Measurements from ENCODE around the gene CRYBB2.
"Not testable (repeated sequence)": the region's sequence is repeated elsewhere in the genome, so short reads cannot be mapped to it uniquely, and the experiment has no call there.

The CRYBB2 gene

GRCh38 chr22:25219211-25219689, at the start of gene CRYBB2:
CRYBB2 (plus strand) TSS chr22:25219639; CDS start chr22:25221430, 1,791 bp downstream.
- no peak for DNase-seq

- DNase-seq = no peak
These were observed 48.9 kb upstream of the CRYBB2 start for GRCh38 chr22:25170426-25170980.

- DNase-seq = no peak
These were observed 47.3 kb upstream of the CRYBB2 start for GRCh38 chr22:25172153-25172552.

GRCh38 chr22:25174156-25174887, 45.1 kb upstream of the CRYBB2 start:
- no peak for DNase-seq

- DNase-seq = no peak
These were observed 44.5 kb upstream of the CRYBB2 start for GRCh38 chr22:25174888-25175411.

GRCh38 chr22:25176175-25176574, 43.3 kb upstream of the CRYBB2 start:
- no peak for DNase-seq

GRCh38 chr22:25176799-25177198, 42.6 kb upstream of the CRYBB2 start:
- DNase-seq = no peak

GRCh38 chr22:25177226-25177625, 42.2 kb upstream of the CRYBB2 start:
- DNase-seq = no peak

GRCh38 chr22:25177895-25178294, 41.5 kb upstream of the CRYBB2 start:
- DNase-seq = no peak

- not testable (repeated sequence) for DNase-seq
These were observed 41.1 kb upstream of the CRYBB2 start for GRCh38 chr22:25178348-25178747.

- DNase-seq = not testable (repeated sequence)
These were observed 40.4 kb upstream of the CRYBB2 start for GRCh38 chr22:25178869-25179631.

- no peak for DNase-seq
These were observed 37.0 kb upstream of the CRYBB2 start for GRCh38 chr22:25182131-25183110.

- DNase-seq = no peak
These were observed 35.4 kb upstream of the CRYBB2 start for GRCh38 chr22:25183949-25184619.

GRCh38 chr22:25186140-25186539, 33.3 kb upstream of the CRYBB2 start:
- DNase-seq = no peak

GRCh38 chr22:25187469-25187868, 32.0 kb upstream of the CRYBB2 start:
- no peak for DNase-seq

- DNase-seq = no peak
These were observed 27.0 kb upstream of the CRYBB2 start for GRCh38 chr22:25192406-25192805.

- DNase-seq = no peak
These were observed 26.3 kb upstream of the CRYBB2 start for GRCh38 chr22:25193130-25193529.

- no peak for DNase-seq
These were observed 25.9 kb upstream of the CRYBB2 start for GRCh38 chr22:25193548-25193947.

- DNase-seq = no peak
These were observed 23.1 kb upstream of the CRYBB2 start for GRCh38 chr22:25196326-25196725.

- no peak for DNase-seq
These were observed 22.1 kb upstream of the CRYBB2 start for GRCh38 chr22:25197340-25197739.

- DNase-seq = no peak
These were observed 19.5 kb upstream of the CRYBB2 start, which contains the start of gene CRYBB3 for GRCh38 chr22:25199731-25200520. CRYBB3 (plus strand) TSS chr22:25199858; CDS start chr22:25201397, 1,539 bp downstream.
